IMR-90 (cell line): ENCODE measurements around the gene RNU1-3.
"Not testable (repeated sequence)": the region's sequence is repeated elsewhere in the genome, so short reads cannot be mapped to it uniquely, and the experiment has no call there.

ENCODE experiments used
- CEBPB ChIP-seq: IDR thresholded peaks from 2 replicates; pipeline ENCODE4 v1.6.1; 2012; ENCODE audit warnings: low read depth, low read length, improper control_type of control experiment
- CHD1 ChIP-seq: IDR thresholded peaks from 2 replicates; pipeline ENCODE4 v1.6.1; 2012; ENCODE audit warnings: low read depth, low read length, improper control_type of control experiment
- MAFK ChIP-seq: IDR thresholded peaks from 2 replicates; pipeline ENCODE4 v1.6.1; 2012; ENCODE audit warnings: low read depth, low read length, improper control_type of control experiment
- MXI1 ChIP-seq: IDR thresholded peaks from 2 replicates; pipeline ENCODE4 v1.6.1; 2012; ENCODE audit warnings: low read depth, mild to moderate bottlenecking, low read length, moderate library complexity, borderline replicate concordance
- POLR2A ChIP-seq: IDR thresholded peaks from 2 replicates; pipeline ENCODE4 v1.6.1; 2012; ENCODE audit warnings: mild to moderate bottlenecking, low read depth, low read length
- RAD21 ChIP-seq: IDR thresholded peaks from 2 replicates; pipeline ENCODE4 v1.6.1; 2012; ENCODE audit warnings: low read length, improper control_type of control experiment
- RFX5 ChIP-seq: IDR thresholded peaks from 2 replicates; pipeline ENCODE4 v1.8.0; 2012; ENCODE audit warnings: low read depth, mild to moderate bottlenecking, low read length, moderate library complexity
- TF ChIP-seq, protein P1 (sequence below): conservative IDR thresholded peaks from 2 replicates; pipeline ENCODE4 v1.5.1; 2012; ENCODE audit warnings: mild to moderate bottlenecking, low read depth, low read length, improper control_type of control experiment
- TF ChIP-seq, protein P2 (sequence below): fragments of 150-350 bp; IDR thresholded peaks from 2 replicates; pipeline ENCODE4 v1.6.1; 2017; ENCODE audit warnings: mild to moderate bottlenecking, antibody characterized with exemption, low read length, low read depth
- TF ChIP-seq, protein P3 (sequence below): fragments of 150-350 bp; IDR thresholded peaks from 2 replicates; pipeline ENCODE4 v1.6.1; 2016; ENCODE audit warnings: low read depth, mild to moderate bottlenecking, low read length, moderate library complexity, borderline replicate concordance

DNA sequence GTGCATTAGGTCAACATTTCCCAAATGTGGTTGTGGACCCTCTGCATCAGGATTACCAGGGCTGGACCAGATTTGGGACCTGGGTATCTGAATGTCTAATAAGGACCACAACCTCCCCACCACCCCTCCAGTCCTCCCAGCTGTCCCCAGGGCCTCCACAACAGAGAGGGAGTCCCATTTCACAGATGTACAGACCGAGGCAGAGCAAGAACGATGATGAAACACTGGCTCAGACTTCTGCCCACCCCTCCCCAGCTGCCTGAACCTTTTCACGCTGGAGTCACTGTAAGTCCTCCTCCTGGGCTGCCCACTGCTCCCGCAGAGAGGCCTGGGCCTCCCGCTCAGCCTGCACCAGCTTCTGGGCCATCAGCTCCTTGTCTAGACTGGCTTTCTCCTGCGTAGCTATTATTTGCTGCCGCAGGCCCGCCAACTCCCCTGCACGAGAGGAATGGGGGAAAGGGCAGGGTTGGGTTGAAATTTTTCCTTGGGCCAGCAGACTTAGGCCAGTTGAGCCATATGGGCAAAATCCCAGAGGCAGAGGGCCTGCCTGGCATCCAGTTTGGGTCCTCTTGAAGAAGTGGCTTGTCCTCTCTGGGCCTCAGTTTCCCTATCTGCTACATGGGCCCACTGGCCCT lies 45.0 kb downstream of the RNU1-3 start:
- TF ChIP-seq, protein P1, sequence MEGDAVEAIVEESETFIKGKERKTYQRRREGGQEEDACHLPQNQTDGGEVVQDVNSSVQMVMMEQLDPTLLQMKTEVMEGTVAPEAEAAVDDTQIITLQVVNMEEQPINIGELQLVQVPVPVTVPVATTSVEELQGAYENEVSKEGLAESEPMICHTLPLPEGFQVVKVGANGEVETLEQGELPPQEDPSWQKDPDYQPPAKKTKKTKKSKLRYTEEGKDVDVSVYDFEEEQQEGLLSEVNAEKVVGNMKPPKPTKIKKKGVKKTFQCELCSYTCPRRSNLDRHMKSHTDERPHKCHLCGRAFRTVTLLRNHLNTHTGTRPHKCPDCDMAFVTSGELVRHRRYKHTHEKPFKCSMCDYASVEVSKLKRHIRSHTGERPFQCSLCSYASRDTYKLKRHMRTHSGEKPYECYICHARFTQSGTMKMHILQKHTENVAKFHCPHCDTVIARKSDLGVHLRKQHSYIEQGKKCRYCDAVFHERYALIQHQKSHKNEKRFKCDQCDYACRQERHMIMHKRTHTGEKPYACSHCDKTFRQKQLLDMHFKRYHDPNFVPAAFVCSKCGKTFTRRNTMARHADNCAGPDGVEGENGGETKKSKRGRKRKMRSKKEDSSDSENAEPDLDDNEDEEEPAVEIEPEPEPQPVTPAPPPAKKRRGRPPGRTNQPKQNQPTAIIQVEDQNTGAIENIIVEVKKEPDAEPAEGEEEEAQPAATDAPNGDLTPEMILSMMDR: not testable (repeated sequence)
- not testable (repeated sequence) for TF ChIP-seq MXI1, RAD21, POLR2A, MAFK, RFX5, CHD1
- TF ChIP-seq, protein P2, sequence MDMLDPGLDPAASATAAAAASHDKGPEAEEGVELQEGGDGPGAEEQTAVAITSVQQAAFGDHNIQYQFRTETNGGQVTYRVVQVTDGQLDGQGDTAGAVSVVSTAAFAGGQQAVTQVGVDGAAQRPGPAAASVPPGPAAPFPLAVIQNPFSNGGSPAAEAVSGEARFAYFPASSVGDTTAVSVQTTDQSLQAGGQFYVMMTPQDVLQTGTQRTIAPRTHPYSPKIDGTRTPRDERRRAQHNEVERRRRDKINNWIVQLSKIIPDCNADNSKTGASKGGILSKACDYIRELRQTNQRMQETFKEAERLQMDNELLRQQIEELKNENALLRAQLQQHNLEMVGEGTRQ: not testable (repeated sequence)
- TF ChIP-seq, protein P3, sequence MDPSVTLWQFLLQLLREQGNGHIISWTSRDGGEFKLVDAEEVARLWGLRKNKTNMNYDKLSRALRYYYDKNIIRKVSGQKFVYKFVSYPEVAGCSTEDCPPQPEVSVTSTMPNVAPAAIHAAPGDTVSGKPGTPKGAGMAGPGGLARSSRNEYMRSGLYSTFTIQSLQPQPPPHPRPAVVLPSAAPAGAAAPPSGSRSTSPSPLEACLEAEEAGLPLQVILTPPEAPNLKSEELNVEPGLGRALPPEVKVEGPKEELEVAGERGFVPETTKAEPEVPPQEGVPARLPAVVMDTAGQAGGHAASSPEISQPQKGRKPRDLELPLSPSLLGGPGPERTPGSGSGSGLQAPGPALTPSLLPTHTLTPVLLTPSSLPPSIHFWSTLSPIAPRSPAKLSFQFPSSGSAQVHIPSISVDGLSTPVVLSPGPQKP: not testable (repeated sequence)
- TF ChIP-seq CEBPB: 0 out of 2 replicates have a peak, but pooled peaks have one; percentile 29
